Measurements from ENCODE around the gene NFASC.

The NFASC gene

DNA sequence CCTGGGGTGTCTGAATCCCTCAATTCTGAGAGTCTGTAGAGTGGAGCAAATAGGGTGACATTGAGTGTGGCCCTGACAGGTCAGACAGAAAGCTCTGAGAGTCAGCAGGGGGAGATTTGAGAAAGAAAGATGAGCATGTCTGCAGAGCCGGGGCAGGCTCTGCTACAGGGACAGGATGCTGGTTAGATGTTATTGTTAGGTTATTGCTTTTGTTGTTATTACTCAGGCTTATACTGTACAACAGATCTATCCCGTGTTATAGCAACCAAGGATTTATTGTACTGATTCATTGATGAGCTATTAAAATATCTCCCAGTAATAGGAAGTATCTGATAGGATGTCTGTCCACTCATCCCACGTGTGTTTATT, 59.5 kb downstream of the NFASC start:
- H3K4me2 ChIP-seq: peak overlapping the region; percentile 68
- H3K27me3 ChIP-seq: no peaks in the 10 kb centered on the region

DNA sequence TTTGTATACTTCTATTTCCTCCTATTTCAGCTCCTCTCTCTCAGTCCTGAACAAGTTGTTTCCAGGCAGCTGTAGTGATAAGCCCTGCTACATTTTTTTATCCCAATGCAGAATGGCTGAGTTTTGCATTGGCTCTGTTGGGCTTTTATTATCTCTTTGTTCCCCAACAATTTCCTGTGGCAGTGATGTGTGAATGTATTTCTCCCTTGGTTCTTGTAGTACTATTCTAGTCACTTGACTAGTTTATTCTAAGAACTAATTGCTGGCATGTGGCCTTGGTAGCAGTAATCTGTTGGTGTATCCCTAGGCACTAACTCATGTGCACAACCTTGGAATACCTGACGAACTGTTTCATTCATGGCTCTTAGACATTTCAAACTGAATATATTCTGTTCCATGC, 60.7 kb downstream of the NFASC start:
- TF ChIP-seq Cebpa-rat (IDR thresholded peaks at IDR 0.05): no peak
- Histone ChIP-seq H3K4me1 (peaks cover 75% of the 10 kb centered on the region), H3K4me3 (no peak overlapping the region), H3K9me3 (no peaks in the 10 kb centered on the region), H3K36me3 (no peaks in the 10 kb centered on the region), H3K27me3 (no peaks in the 10 kb centered on the region), H3K4me2 (peak overlapping the region; percentile 68), H3K9ac (no peak overlapping the region), H4K20me1 (no peaks in the 10 kb centered on the region), H3K27ac (0 out of 2 replicates have a peak overlapping the region, but pooled peaks have one; percentile 12)

More for the DNA sequence above, 59.5 kb downstream of the NFASC start:
- no peak for TF ChIP-seq Cebpa-rat (IDR thresholded peaks at IDR 0.05)
- H4K20me1 ChIP-seq: no peaks in the 10 kb centered on the region
- no peak overlapping the region for H3K27ac ChIP-seq
- no peak overlapping the region for H3K4me3 ChIP-seq
- H3K4me1 ChIP-seq: peaks cover 75% of the 10 kb centered on the region
- no peak overlapping the region; the same call in 1 of the 2 replicates for H3K9ac ChIP-seq
- H3K9me3 ChIP-seq: no peaks in the 10 kb centered on the region
- H3K36me3 ChIP-seq: no peaks in the 10 kb centered on the region

DNA sequence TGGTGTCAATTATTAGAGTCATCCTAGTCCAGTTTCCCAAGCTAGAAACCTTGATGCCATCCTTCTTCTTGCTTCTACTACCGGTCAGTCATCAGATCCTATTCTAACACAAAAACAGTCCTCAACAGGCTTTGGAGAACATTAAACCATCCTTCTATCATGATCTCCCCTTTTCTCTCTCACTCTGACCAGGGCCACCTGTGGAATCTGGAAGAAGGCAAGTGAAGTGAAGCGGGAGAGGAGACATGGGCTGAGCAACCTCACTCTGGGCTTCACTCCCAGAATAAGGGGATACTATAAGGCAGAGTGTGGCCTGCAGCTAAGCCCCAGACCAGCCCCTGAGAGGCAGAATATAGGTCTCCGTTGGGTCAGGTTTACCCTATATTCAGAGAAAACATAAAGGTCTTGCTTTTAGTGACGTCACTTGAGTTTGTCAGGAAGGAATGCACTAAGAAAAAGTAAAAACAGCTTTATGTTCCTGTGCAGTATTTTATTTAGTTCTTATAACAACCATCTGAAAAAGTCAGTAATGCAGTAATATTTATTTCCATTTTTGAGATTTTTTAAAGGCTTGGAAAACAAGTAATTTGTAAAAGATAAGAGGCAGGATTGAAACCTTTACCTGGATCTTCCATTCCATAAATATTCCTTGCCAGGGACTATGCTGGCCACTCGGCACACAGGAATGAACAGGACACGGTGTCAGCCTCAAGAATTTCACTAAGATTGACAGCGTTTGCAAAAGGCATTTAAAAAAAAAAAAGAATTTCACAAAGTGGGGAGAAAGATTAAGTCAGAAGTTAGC, 61.3 kb downstream of the NFASC start:
- Histone ChIP-seq H3K4me2 (peak overlapping the region; percentile 68), H3K27me3 (no peaks in the 10 kb centered on the region), H3K36me3 (no peaks in the 10 kb centered on the region), H4K20me1 (no peaks in the 10 kb centered on the region), H3K4me3 (no peak overlapping the region), H3K27ac (0 out of 2 replicates have a peak overlapping the region, but pooled peaks have one; percentile 12), H3K4me1 (peaks cover 76% of the 10 kb centered on the region), H3K9ac (0 out of 2 replicates have a peak overlapping the region, but pooled peaks have one; percentile 8), H3K9me3 (no peaks in the 10 kb centered on the region)
- no peak for TF ChIP-seq Cebpa-rat (IDR thresholded peaks at IDR 0.05)

DNA sequence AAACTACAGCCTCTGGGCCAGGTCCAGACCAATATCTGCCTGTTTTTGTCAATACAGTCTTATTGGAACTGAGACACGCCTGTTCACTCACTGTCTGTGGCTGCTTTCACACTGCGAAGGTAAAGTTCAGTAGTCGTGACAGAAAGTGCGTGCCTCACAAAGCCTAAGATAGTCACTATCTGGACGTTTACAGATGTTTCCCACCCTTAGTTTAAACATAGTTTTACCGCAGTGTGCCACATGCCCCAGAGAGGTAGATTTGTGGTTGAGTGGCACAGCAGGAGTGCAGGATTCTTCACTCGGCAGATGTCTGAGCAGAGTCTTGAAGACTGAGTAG, 61.9 kb downstream of the NFASC start:
- 0 out of 2 replicates have a peak overlapping the region, but pooled peaks have one; percentile 6 for H3K27ac ChIP-seq
- H4K20me1 ChIP-seq: no peaks in the 10 kb centered on the region
- no peaks in the 10 kb centered on the region for H3K36me3 ChIP-seq
- H3K4me2 ChIP-seq: peak overlapping the region; percentile 68
- 0 out of 2 replicates have a peak overlapping the region, but pooled peaks have one; percentile 8 for H3K9ac ChIP-seq
- no peaks in the 10 kb centered on the region for H3K27me3 ChIP-seq
- no peak for TF ChIP-seq Cebpa-rat (IDR thresholded peaks at IDR 0.05)
- H3K4me1 ChIP-seq: peaks cover 77% of the 10 kb centered on the region
- no peak overlapping the region for H3K4me3 ChIP-seq
- no peaks in the 10 kb centered on the region for H3K9me3 ChIP-seq

DNA sequence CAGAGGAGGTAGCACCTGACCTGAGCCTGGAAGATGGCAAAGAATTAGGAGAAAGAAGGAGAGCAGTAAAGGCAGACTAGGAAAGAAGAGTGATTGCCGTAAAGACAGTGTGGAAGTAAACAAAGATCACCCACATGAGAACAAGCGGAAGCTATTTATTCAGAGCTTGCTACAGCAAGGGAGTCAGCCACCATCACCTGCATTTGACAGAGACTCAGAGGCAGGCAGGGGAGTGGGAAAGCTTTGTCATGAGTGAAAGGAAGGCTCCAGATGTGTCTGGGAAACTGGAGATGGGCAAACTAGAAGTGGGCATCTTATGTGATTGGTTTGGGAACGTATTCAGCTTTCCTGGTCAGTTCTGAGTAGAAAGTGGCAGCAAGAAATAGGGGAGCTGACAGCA, 64.5 kb downstream of the NFASC start:
- Histone ChIP-seq H3K4me2 (no peak overlapping the region), H3K36me3 (no peaks in the 10 kb centered on the region), H3K9ac (no peak overlapping the region), H3K4me1 (peaks cover 77% of the 10 kb centered on the region), H3K9me3 (no peaks in the 10 kb centered on the region), H3K27ac (no peak overlapping the region), H4K20me1 (no peaks in the 10 kb centered on the region), H3K4me3 (no peak overlapping the region), H3K27me3 (0 out of 2 replicates have a peak, but pooled peaks cover 3% of the 10 kb centered on the region)
- no peak for TF ChIP-seq Cebpa-rat (IDR thresholded peaks at IDR 0.05)

DNA sequence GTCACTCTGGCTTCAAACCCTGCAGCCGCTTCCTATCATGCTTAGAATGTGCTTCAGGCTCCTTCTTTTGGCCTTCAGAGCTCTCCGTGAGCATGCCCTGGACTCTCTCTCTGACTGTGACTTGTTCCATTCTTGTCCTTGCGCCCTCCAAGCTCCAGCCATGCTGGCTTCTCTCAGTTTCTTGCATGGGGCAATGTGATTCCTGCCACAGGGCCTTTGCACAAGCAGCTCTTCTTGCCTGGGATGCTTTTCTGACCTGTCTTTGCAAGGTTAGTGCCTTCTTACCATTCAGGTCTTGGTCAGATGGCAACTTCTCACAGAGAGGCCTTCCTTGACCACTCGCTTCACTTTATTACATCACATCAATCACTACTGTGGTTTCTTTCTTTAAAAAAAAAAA, 66.1 kb downstream of the NFASC start:
- no peak overlapping the region for H3K27ac ChIP-seq
- H3K27me3 ChIP-seq: 0 out of 2 replicates have a peak, but pooled peaks cover 3% of the 10 kb centered on the region
- H4K20me1 ChIP-seq: no peaks in the 10 kb centered on the region
- no peak for TF ChIP-seq Cebpa-rat (IDR thresholded peaks at IDR 0.05)
- H3K36me3 ChIP-seq: no peaks in the 10 kb centered on the region
- no peaks in the 10 kb centered on the region for H3K9me3 ChIP-seq
- no peak overlapping the region for H3K4me2 ChIP-seq
- no peak overlapping the region for H3K9ac ChIP-seq
- peaks cover 76% of the 10 kb centered on the region for H3K4me1 ChIP-seq
- no peak overlapping the region for H3K4me3 ChIP-seq

DNA sequence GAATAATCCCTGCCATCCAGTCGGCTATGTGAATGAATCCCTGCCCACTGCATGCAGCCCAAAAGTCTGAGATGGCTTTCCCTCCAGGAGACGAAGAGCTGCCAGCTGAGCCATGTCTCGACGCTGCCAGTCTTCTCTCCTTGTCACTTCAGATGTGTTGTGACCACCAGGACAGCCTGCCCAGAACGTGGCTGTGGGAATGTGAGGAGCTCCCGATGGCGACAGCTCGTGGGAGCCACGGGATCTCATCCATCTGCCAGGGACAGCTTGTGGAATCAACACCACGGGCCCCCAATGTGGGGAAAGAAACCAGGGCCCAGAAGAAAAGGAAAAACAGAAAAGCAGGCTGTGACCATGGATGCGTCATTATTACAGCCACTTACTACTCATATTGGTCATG, 67.2 kb downstream of the NFASC start:
- Histone ChIP-seq H4K20me1 (no peaks in the 10 kb centered on the region), H3K9me3 (no peaks in the 10 kb centered on the region), H3K27me3 (0 out of 2 replicates have a peak, but pooled peaks cover 3% of the 10 kb centered on the region), H3K27ac (no peak overlapping the region), H3K4me1 (peaks cover 75% of the 10 kb centered on the region), H3K4me3 (no peak overlapping the region), H3K4me2 (peak overlapping the region; percentile 59; the same call in 1 of the 2 replicates), H3K36me3 (no peaks in the 10 kb centered on the region), H3K9ac (no peak overlapping the region)
- TF ChIP-seq Cebpa-rat (IDR thresholded peaks at IDR 0.05): no peak

DNA sequence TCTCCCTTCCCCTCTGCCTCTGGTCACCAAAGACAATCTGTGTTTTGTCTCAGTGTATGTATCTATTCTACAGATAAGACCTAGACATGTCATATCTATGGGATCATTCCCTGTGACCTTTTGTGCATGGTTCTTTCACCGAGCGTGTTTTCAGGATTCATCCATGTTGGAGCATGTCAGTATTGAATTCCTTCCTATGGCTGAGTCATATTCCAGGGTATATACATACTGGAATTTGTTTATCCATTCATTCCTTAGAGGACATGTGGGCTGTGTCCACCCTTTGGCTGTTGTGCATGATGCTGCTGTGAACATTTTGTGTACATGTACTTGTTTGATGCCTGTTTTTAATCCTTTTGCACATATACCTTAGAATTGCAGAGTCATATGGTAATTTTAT, 69.9 kb downstream of the NFASC start:
- TF ChIP-seq Cebpa-rat (IDR thresholded peaks at IDR 0.05): no peak
- Histone ChIP-seq H3K4me2 (peak overlapping the region; percentile 59), H3K27ac (no peak overlapping the region)

DNA sequence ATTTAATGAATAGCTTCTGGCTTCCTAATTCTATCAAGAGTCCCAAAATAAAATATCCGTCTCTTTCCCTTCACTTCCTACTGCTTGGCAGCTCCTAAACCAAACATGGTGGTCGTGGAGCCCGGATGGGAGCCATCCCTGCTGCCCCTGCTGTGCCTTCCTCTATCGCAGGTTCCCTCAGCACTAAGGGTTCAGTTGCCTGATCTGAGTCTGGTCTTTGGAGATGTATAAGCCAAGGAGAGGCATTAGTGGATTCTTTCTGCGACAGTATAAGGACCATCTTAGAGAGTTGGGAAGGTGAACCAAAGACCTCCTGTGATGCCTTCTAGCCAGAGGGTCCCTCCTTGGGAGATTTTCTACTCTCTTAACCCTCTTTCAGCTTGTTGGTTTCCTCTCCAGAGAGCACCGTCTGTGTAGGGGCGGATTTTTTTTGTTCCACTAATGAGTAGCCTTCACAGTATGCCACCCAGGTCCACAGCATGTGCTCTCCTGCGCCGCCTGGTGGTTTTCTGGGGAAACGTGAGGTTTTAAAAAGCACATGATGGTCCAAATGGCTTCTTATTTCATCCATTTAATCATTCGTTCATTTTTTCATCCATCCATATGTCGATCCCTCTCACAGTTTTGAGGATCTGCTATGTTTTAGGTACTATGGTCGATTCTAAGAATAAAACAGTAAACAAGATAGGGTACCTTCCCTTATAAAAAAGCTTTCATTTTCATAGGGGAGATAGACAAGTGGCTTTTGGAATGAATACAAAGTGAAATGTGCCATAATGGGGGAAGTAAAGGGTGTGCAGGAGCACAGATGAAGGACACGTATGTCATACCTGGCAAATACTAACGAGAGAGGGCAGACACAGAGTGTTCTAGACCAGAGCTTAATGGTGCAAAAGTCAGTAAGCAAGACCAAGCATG, 71.0 kb downstream of the NFASC start:
- Histone ChIP-seq H3K4me2 (0 out of 2 replicates have a peak overlapping the region, but pooled peaks have one; percentile 8), H3K4me3 (no peak overlapping the region), H3K9ac (no peak overlapping the region), H3K27me3 (0 out of 2 replicates have a peak, but pooled peaks cover 3% of the 10 kb centered on the region), H3K36me3 (no peaks in the 10 kb centered on the region), H3K27ac (no peak overlapping the region), H4K20me1 (no peaks in the 10 kb centered on the region), H3K4me1 (peaks cover 90% of the 10 kb centered on the region), H3K9me3 (no peaks in the 10 kb centered on the region)
- TF ChIP-seq Cebpa-rat (IDR thresholded peaks at IDR 0.05): no peak

More for the DNA sequence above, 69.9 kb downstream of the NFASC start:
- no peak overlapping the region for H3K4me3 ChIP-seq
- no peaks in the 10 kb centered on the region for H3K9me3 ChIP-seq
- H3K4me1 ChIP-seq: peaks cover 79% of the 10 kb centered on the region
- H4K20me1 ChIP-seq: no peaks in the 10 kb centered on the region
- no peaks in the 10 kb centered on the region for H3K36me3 ChIP-seq
- H3K27me3 ChIP-seq: 0 out of 2 replicates have a peak, but pooled peaks cover 3% of the 10 kb centered on the region
- H3K9ac ChIP-seq: no peak overlapping the region

Data from BLaER1 (cell line).